GDM1 (cell line): Measurements from ENCODE around the gene NRM.
"Not testable (repeated sequence)": the region's sequence is repeated elsewhere in the genome, so short reads cannot be mapped to it uniquely, and the experiment has no call there.

Experiments used
- DNase-seq: peaks from one replicate; lab custom pipeline; 2025; lab: John Stamatoyannopoulos, UW

Gene NRM

GRCh38 chr6:30720738-30721197 lies 30.0 kb upstream of the NRM start:
- peak; percentile 23 for DNase-seq

GRCh38 chr6:30719791-30720737 lies 29.3 kb upstream of the NRM start, which contains the start of gene TUBB:
Gene TUBB (plus strand): TSS chr6:30720352. CDS start chr6:30720507, 155 bp downstream.
- peak; percentile 97 for DNase-seq

- DNase-seq, result no peak
Observed at GRCh38 chr6:30719356-30719755, 28.6 kb upstream of the NRM start.

GRCh38 chr6:30717845-30718720 lies 27.3 kb upstream of the NRM start:
- DNase-seq, result not testable (repeated sequence)

- DNase-seq, result peak; percentile 100
Observed at GRCh38 chr6:30717129-30717844, 26.5 kb upstream of the NRM start, which contains the start of gene MDC1. Gene MDC1 (minus strand): TSS chr6:30717281. CDS start chr6:30715175, 2,106 bp downstream.

GRCh38 chr6:30716879-30717128 lies 26.0 kb upstream of the NRM start:
- DNase-seq, result no peak

- DNase-seq, result no peak
Observed at GRCh38 chr6:30714263-30714662, 23.5 kb upstream of the NRM start.

- DNase-seq, result no peak
Observed at GRCh38 chr6:30712441-30712945, 21.7 kb upstream of the NRM start.

- DNase-seq, result no peak
Observed at GRCh38 chr6:30711758-30712380, 21.1 kb upstream of the NRM start.

GRCh38 chr6:30709101-30709868 lies 18.5 kb upstream of the NRM start:
- DNase-seq, result no peak

- no peak for DNase-seq
Observed at GRCh38 chr6:30707281-30707850, 16.6 kb upstream of the NRM start.

GRCh38 chr6:30705620-30706019 lies 14.8 kb upstream of the NRM start:
- DNase-seq, result no peak

- DNase-seq, result no peak
Observed at GRCh38 chr6:30703821-30704220, 13.0 kb upstream of the NRM start.

GRCh38 chr6:30703011-30703410 lies 12.2 kb upstream of the NRM start:
- no peak for DNase-seq

- no peak for DNase-seq
Observed at GRCh38 chr6:30700340-30700739, 9.6 kb upstream of the NRM start.

GRCh38 chr6:30696432-30696831 lies 5.6 kb upstream of the NRM start:
- DNase-seq, result no peak

GRCh38 chr6:30691208-30691847 lies 544 bp upstream of the NRM start:
- no peak for DNase-seq

GRCh38 chr6:30689985-30690384 lies 799 bp downstream of the NRM start:
- no peak for DNase-seq

GRCh38 chr6:30689022-30689865 lies 1.5 kb downstream of the NRM start:
- no peak for DNase-seq
